GM19238 (cell line): ENCODE measurements around the gene TMEM244.
"Not testable (repeated sequence)": the region's sequence is repeated elsewhere in the genome, so short reads cannot be mapped to it uniquely, and the experiment has no call there.

Experiments used
- DNase-seq: peaks from one replicate; pipeline ENCODE4 v3.0.0; 2011; ENCODE audit warnings: low spot score; ENCODE audit not compliant: insufficient read length

The TMEM244 gene

GRCh38 chr6:129867403-129867802, 6.3 kb upstream of the TMEM244 start:
- DNase-seq = no peak

GRCh38 chr6:129866688-129867087, 5.6 kb upstream of the TMEM244 start:
- DNase-seq = no peak

GRCh38 chr6:129866256-129866655, 5.1 kb upstream of the TMEM244 start:
- DNase-seq = no peak

GRCh38 chr6:129865013-129865412, 3.9 kb upstream of the TMEM244 start:
- DNase-seq = no peak

GRCh38 chr6:129863664-129864063, 2.5 kb upstream of the TMEM244 start:
- no peak for DNase-seq

GRCh38 chr6:129859524-129859923, 1.6 kb downstream of the TMEM244 start:
- DNase-seq = no peak

GRCh38 chr6:129857838-129858237, 3.3 kb downstream of the TMEM244 start:
- no peak for DNase-seq

- no peak for DNase-seq
These were observed 7.0 kb downstream of the TMEM244 start for GRCh38 chr6:129853996-129854711.

- no peak for DNase-seq
These were observed 8.8 kb downstream of the TMEM244 start for GRCh38 chr6:129852257-129852858.

- DNase-seq = no peak
These were observed 11.7 kb downstream of the TMEM244 start for GRCh38 chr6:129849456-129849855.

GRCh38 chr6:129846761-129847160, 14.4 kb downstream of the TMEM244 start:
- no peak for DNase-seq

- DNase-seq = no peak
These were observed 15.4 kb downstream of the TMEM244 start for GRCh38 chr6:129845696-129846095.

GRCh38 chr6:129844118-129844891, 16.8 kb downstream of the TMEM244 start:
- no peak for DNase-seq

GRCh38 chr6:129843573-129843972, 17.5 kb downstream of the TMEM244 start:
- DNase-seq = no peak

GRCh38 chr6:129842881-129843409, 18.2 kb downstream of the TMEM244 start:
- no peak for DNase-seq

GRCh38 chr6:129842137-129842536, 19.0 kb downstream of the TMEM244 start:
- no peak for DNase-seq

- DNase-seq = not testable (repeated sequence)
These were observed 21.6 kb downstream of the TMEM244 start for GRCh38 chr6:129839562-129839961.

- DNase-seq = no peak
These were observed 25.4 kb downstream of the TMEM244 start for GRCh38 chr6:129835691-129836090.

GRCh38 chr6:129832299-129832698, 28.8 kb downstream of the TMEM244 start:
- DNase-seq = no peak

- DNase-seq = no peak
These were observed 32.9 kb downstream of the TMEM244 start for GRCh38 chr6:129828229-129828628.

- no peak for DNase-seq
These were observed 42.9 kb downstream of the TMEM244 start for GRCh38 chr6:129818251-129818650.

- no peak for DNase-seq
These were observed 43.3 kb downstream of the TMEM244 start for GRCh38 chr6:129817821-129818220.
